HG02623 (cell line): Measurements from ENCODE around the gene ADGRE2.
"Not testable (repeated sequence)": the region's sequence is repeated elsewhere in the genome, so short reads cannot be mapped to it uniquely, and the experiment has no call there.

Experiments used
- ATAC-seq: cut with Tn5 transposase; IDR thresholded peaks from one replicate; pipeline ENCODE4 v1.9.1; 2021; ENCODE audit warnings: moderate library complexity; ENCODE audit not compliant: unreplicated experiment

The ADGRE2 gene

GRCh38 chr19:14778110-14778845, at the start of gene ADGRE2:
Gene ADGRE2, minus strand, starts transcription at chr19:14778560. Its CDS starts 1,804 bp downstream, at chr19:14776756.
- ATAC-seq: not testable (repeated sequence)

GRCh38 chr19:14826006-14826405, 47.6 kb upstream of the ADGRE2 start:
- ATAC-seq: no peak

- ATAC-seq: no peak
Observed at GRCh38 chr19:14821937-14822336, 43.6 kb upstream of the ADGRE2 start.

- no peak for ATAC-seq
Observed at GRCh38 chr19:14818588-14818987, 40.2 kb upstream of the ADGRE2 start.

GRCh38 chr19:14817052-14817451, 38.7 kb upstream of the ADGRE2 start:
- ATAC-seq: no peak

- no peak for ATAC-seq
Observed at GRCh38 chr19:14814982-14815652, 36.8 kb upstream of the ADGRE2 start.

GRCh38 chr19:14809272-14810057, 31.1 kb upstream of the ADGRE2 start:
- no peak for ATAC-seq

GRCh38 chr19:14804765-14805164, 26.4 kb upstream of the ADGRE2 start:
- no peak for ATAC-seq

GRCh38 chr19:14798760-14799159, 20.4 kb upstream of the ADGRE2 start:
- no peak for ATAC-seq

- ATAC-seq: no peak
Observed at GRCh38 chr19:14796021-14796420, 17.7 kb upstream of the ADGRE2 start.

GRCh38 chr19:14795078-14795721, 16.8 kb upstream of the ADGRE2 start:
- ATAC-seq: no peak

GRCh38 chr19:14792250-14792649, 13.9 kb upstream of the ADGRE2 start:
- ATAC-seq: not testable (repeated sequence)

- ATAC-seq: no peak
Observed at GRCh38 chr19:14786421-14786851, 8.1 kb upstream of the ADGRE2 start.

GRCh38 chr19:14785102-14785793, 6.9 kb upstream of the ADGRE2 start:
- ATAC-seq: not testable (repeated sequence)

GRCh38 chr19:14784730-14785101, 6.4 kb upstream of the ADGRE2 start:
- ATAC-seq: not testable (repeated sequence)

- not testable (repeated sequence) for ATAC-seq
Observed at GRCh38 chr19:14783410-14783998, 5.1 kb upstream of the ADGRE2 start.

GRCh38 chr19:14782626-14783409, 4.5 kb upstream of the ADGRE2 start:
- ATAC-seq: no peak

- not testable (repeated sequence) for ATAC-seq
Observed at GRCh38 chr19:14781713-14782536, 3.6 kb upstream of the ADGRE2 start.
